CMK (cell line): ENCODE measurements around the gene EFNA4.

Experiments
- DNase-seq: peaks from one replicate; pipeline ENCODE4 v3.0.0-alpha.2; 2010; ENCODE audit warnings: low read depth

Gene EFNA4

GRCh38 chr1:155073377-155074242 is 10.1 kb downstream of the EFNA4 start:
- no peak for DNase-seq

GRCh38 chr1:155075535-155075934 is 12.0 kb downstream of the EFNA4 start:
- no peak for DNase-seq

- DNase-seq, result no peak
Measured at GRCh38 chr1:155076371-155076770, 12.8 kb downstream of the EFNA4 start.

GRCh38 chr1:155077346-155077745 is 13.8 kb downstream of the EFNA4 start:
- DNase-seq, result no peak

GRCh38 chr1:155077758-155078445 is 14.4 kb downstream of the EFNA4 start:
- DNase-seq, result no peak

GRCh38 chr1:155078469-155079209 is 15.1 kb downstream of the EFNA4 start, which contains the start of gene EFNA3:
Gene EFNA3 (plus strand): TSS chr1:155078837. CDS start chr1:155078942, 105 bp downstream.
- DNase-seq, result peak; percentile 66

GRCh38 chr1:155079210-155079486 is 15.6 kb downstream of the EFNA4 start:
- no peak for DNase-seq

- DNase-seq, result no peak
Measured at GRCh38 chr1:155079487-155080311, 16.2 kb downstream of the EFNA4 start.

GRCh38 chr1:155080312-155081228 is 17.0 kb downstream of the EFNA4 start:
- no peak for DNase-seq

- DNase-seq, result no peak
Measured at GRCh38 chr1:155081472-155082300, 18.1 kb downstream of the EFNA4 start.

- no peak for DNase-seq
Measured at GRCh38 chr1:155082301-155083051, 18.9 kb downstream of the EFNA4 start.

- DNase-seq, result no peak
Measured at GRCh38 chr1:155083052-155083541, 19.6 kb downstream of the EFNA4 start.

GRCh38 chr1:155083865-155084721 is 20.6 kb downstream of the EFNA4 start:
- DNase-seq, result no peak

- peak; percentile 87 for DNase-seq
Measured at GRCh38 chr1:155084722-155085503, 21.4 kb downstream of the EFNA4 start.

GRCh38 chr1:155085504-155086127 is 22.1 kb downstream of the EFNA4 start:
- DNase-seq, result no peak

GRCh38 chr1:155086128-155086741 is 22.7 kb downstream of the EFNA4 start:
- no peak for DNase-seq
